Kidney tubule cell (primary cell): Measurements from ENCODE around the gene PIK3R6.

Experiments
- DNase-seq: peaks from one replicate; pipeline ENCODE4 v3.0.0-alpha.2; 2018; ENCODE audit warnings: low spot score

Gene PIK3R6

GRCh38 chr17:8867361-8867981 lies at the start of gene PIK3R6:
Gene PIK3R6 (minus strand): TSS chr17:8867674. CDS start chr17:8849794, 17,880 bp downstream.
- DNase-seq, result no peak

GRCh38 chr17:8916466-8916865 lies 49.0 kb upstream of the PIK3R6 start:
- no peak for DNase-seq

GRCh38 chr17:8914554-8914953 lies 47.1 kb upstream of the PIK3R6 start:
- DNase-seq, result no peak

- no peak for DNase-seq
Observed at GRCh38 chr17:8913879-8914278, 46.4 kb upstream of the PIK3R6 start.

GRCh38 chr17:8913091-8913490 lies 45.6 kb upstream of the PIK3R6 start:
- DNase-seq, result no peak

- no peak for DNase-seq
Observed at GRCh38 chr17:8912084-8912981, 44.9 kb upstream of the PIK3R6 start.

- DNase-seq, result no peak
Observed at GRCh38 chr17:8910969-8911604, 43.6 kb upstream of the PIK3R6 start.

GRCh38 chr17:8909586-8910270 lies 42.3 kb upstream of the PIK3R6 start:
- DNase-seq, result no peak

- no peak for DNase-seq
Observed at GRCh38 chr17:8905331-8905730, 37.9 kb upstream of the PIK3R6 start.

- no peak for DNase-seq
Observed at GRCh38 chr17:8904686-8905085, 37.2 kb upstream of the PIK3R6 start.

- no peak for DNase-seq
Observed at GRCh38 chr17:8904201-8904600, 36.7 kb upstream of the PIK3R6 start.

- DNase-seq, result no peak
Observed at GRCh38 chr17:8900626-8901585, 33.4 kb upstream of the PIK3R6 start.

- DNase-seq, result no peak
Observed at GRCh38 chr17:8900207-8900606, 32.7 kb upstream of the PIK3R6 start.

GRCh38 chr17:8898636-8899035 lies 31.2 kb upstream of the PIK3R6 start:
- no peak for DNase-seq

GRCh38 chr17:8898126-8898525 lies 30.7 kb upstream of the PIK3R6 start:
- no peak for DNase-seq

- no peak for DNase-seq
Observed at GRCh38 chr17:8896641-8897635, 29.5 kb upstream of the PIK3R6 start.

- no peak for DNase-seq
Observed at GRCh38 chr17:8896087-8896486, 28.6 kb upstream of the PIK3R6 start.

- peak; percentile 63 for DNase-seq
Observed at GRCh38 chr17:8894673-8895578, 27.5 kb upstream of the PIK3R6 start.

- DNase-seq, result no peak
Observed at GRCh38 chr17:8894202-8894671, 26.8 kb upstream of the PIK3R6 start.
